NCI-H1436 (cell line): ENCODE measurements around the gene HGF.

Source experiments
- DNase-seq: peaks from one replicate; lab custom pipeline; 2025; lab: John Stamatoyannopoulos, UW

HGF gene

GRCh38 chr7:81719865-81720264 is 50.0 kb downstream of the HGF start:
- no peak for DNase-seq

- DNase-seq: no peak
These were observed 53.8 kb downstream of the HGF start for GRCh38 chr7:81715984-81716588.

- DNase-seq: no peak
These were observed 55.5 kb downstream of the HGF start for GRCh38 chr7:81714306-81714705.

- no peak for DNase-seq
These were observed 59.1 kb downstream of the HGF start for GRCh38 chr7:81710751-81711150.

- no peak for DNase-seq
These were observed 60.0 kb downstream of the HGF start for GRCh38 chr7:81709836-81710235.

GRCh38 chr7:81707966-81708365 is 61.9 kb downstream of the HGF start:
- DNase-seq: no peak

- no peak for DNase-seq
These were observed 62.7 kb downstream of the HGF start for GRCh38 chr7:81707196-81707595.

GRCh38 chr7:81705206-81705605 is 64.6 kb downstream of the HGF start:
- DNase-seq: no peak

GRCh38 chr7:81704595-81704994 is 65.3 kb downstream of the HGF start:
- no peak for DNase-seq

- no peak for DNase-seq
These were observed 70.9 kb downstream of the HGF start for GRCh38 chr7:81698965-81699364.

GRCh38 chr7:81694711-81695110 is 75.1 kb downstream of the HGF start:
- no peak for DNase-seq

GRCh38 chr7:81693894-81694293 is 76.0 kb downstream of the HGF start:
- no peak for DNase-seq

- no peak for DNase-seq
These were observed 76.8 kb downstream of the HGF start for GRCh38 chr7:81693080-81693479.

- DNase-seq: no peak
These were observed 77.5 kb downstream of the HGF start for GRCh38 chr7:81692146-81692905.

- DNase-seq: no peak
These were observed 78.5 kb downstream of the HGF start for GRCh38 chr7:81691199-81691821.

- no peak for DNase-seq
These were observed 79.2 kb downstream of the HGF start for GRCh38 chr7:81690688-81691087.

- no peak for DNase-seq
These were observed 79.6 kb downstream of the HGF start for GRCh38 chr7:81690251-81690650.

GRCh38 chr7:81688622-81689411 is 81.0 kb downstream of the HGF start:
- no peak for DNase-seq

GRCh38 chr7:81687062-81687461 is 82.8 kb downstream of the HGF start:
- no peak for DNase-seq

- no peak for DNase-seq
These were observed 84.5 kb downstream of the HGF start for GRCh38 chr7:81685270-81685868.

GRCh38 chr7:81684514-81685269 is 85.2 kb downstream of the HGF start:
- peak; percentile 94 for DNase-seq
